ENCODE measurements around the gene EBF3. TPM values are rescaled to one million over a fixed set of nuclear protein-coding genes. Genes with fewer than 3 reads are reported as not detected.

Gene EBF3
- total RNA-seq, 3 donors from 2014 or later: not detected

DNA sequence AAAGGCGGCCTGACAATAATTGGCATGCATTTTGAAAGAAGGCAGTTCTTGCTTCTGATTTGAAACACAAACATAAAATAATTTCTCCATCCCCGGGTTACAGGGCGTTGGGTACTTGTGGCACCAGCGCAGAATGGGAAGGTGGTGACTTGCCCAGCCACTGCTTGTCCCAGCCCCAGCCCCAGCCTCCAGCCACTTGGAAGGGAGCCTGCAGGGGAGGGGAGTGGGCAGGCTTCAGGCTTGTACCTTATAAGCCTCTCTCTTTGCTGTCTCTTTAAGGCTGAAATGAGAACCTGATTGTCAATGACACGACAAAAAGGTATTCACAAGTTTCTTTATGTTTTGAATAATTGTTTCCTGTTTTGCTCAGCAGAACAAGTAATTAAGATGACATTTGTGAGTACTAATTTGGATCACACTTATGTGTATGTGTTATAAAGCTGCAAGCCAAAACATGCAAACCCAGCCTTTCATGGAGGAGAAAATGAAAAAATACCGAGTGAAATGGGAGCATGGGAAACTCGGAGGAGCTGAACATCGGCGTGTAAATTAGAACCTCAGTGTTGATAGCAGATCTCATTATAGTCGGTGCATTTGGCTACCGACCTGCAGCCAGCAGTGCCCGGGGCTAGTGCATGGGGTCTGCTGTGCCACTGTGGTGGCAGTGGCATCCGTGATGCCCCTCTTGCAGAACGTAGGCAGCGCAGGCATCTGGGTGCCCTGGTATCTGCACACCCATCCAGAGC lies 129.9 kb downstream of the EBF3 start:
- no peaks in the 10 kb centered on the region for H3K27me3 Mint-ChIP-seq (ENCODE audit: low read depth)
- DNase-seq: no peak
- no peaks in the 10 kb centered on the region for H3K9me3 Mint-ChIP-seq
- no peaks in the 10 kb centered on the region for H3K4me1 Mint-ChIP-seq (ENCODE audit: low read depth)
- ATAC-seq: no peak
- H3K4me3 Mint-ChIP-seq: no peak overlapping the region
- no peaks in the 10 kb centered on the region for H3K36me3 Mint-ChIP-seq (ENCODE audit: insufficient read depth)

DNA sequence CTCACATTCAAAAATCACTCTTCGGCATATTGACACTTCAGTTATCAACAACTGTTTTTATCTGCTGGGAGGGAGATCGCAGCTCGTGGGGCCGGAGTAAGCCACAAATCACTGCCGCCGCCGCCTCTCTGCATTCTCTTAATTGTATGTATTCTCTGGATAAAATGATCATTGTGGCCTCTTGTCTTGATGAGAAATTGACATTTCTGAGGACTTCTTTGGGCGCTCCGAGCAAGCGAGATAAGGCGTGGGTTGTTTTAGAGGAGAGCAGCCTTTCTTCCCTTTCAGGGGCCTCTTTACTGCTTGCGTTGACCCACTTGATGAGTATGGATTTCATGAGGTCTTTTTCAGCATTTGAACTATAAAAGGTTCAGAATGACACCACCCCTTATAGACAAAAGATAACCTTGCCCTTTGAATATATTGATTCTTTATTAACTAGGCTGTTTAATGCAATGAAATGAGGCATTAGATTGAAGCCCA lies 130.6 kb downstream of the EBF3 start:
- Mint-ChIP-seq H3K9me3 (no peaks in the 10 kb centered on the region), H3K27me3 (ENCODE audit: low read depth) (no peaks in the 10 kb centered on the region), H3K4me3 (no peak overlapping the region), H3K4me1 (ENCODE audit: low read depth) (no peaks in the 10 kb centered on the region), H3K36me3 (ENCODE audit: insufficient read depth) (no peaks in the 10 kb centered on the region)
- DNase-seq (no peak), ATAC-seq (no peak)

GRCh38 chr10:129832573-129833467 lies 131.3 kb downstream of the EBF3 start:
- H3K9me3 Mint-ChIP-seq: no peaks in the 10 kb centered on the region
- H3K4me3 Mint-ChIP-seq: no peak overlapping the region
- ATAC-seq: no peak
- H3K36me3 Mint-ChIP-seq (ENCODE audit: insufficient read depth): no peaks in the 10 kb centered on the region
- DNase-seq: no peak
- no peaks in the 10 kb centered on the region for H3K27me3 Mint-ChIP-seq (ENCODE audit: low read depth)
- no peaks in the 10 kb centered on the region for H3K4me1 Mint-ChIP-seq (ENCODE audit: low read depth)

- no peaks in the 10 kb centered on the region for H3K9me3 Mint-ChIP-seq
- H3K36me3 Mint-ChIP-seq (ENCODE audit: insufficient read depth): no peaks in the 10 kb centered on the region
Measured at GRCh38 chr10:129831150-129831549, 132.9 kb downstream of the EBF3 start.

DNA sequence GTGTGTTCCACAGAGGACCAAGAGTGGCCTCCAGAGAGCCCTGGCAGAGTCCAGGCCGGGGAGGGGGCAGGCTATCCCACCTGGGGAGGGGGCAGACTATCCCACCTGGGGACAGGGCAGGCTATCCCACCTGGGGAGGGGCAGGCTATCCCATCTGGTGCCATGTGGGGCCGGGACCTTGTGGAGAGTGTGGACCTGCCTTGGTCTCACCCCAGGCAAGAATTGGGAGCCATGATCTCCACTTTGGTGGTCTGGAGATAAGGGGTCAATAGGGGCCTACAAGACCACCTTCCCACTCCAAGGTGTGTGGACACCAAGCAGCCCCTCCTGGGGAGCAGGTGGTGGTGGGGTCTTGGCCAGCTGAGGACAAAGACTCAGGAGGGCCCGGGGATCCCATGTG lies 138.2 kb downstream of the EBF3 start:
- H3K9me3 Mint-ChIP-seq: no peaks in the 10 kb centered on the region
- ATAC-seq (no peak), DNase-seq (no peak)

More at GRCh38 chr10:129831150-129831549, 132.9 kb downstream of the EBF3 start:
- H3K4me3 Mint-ChIP-seq: no peak overlapping the region
- H3K4me1 Mint-ChIP-seq (ENCODE audit: low read depth): no peaks in the 10 kb centered on the region
- no peaks in the 10 kb centered on the region for H3K27me3 Mint-ChIP-seq (ENCODE audit: low read depth)
- DNase-seq (no peak), ATAC-seq (no peak)

GRCh38 chr10:129825221-129825620 lies 138.9 kb downstream of the EBF3 start:
- DNase-seq: no peak
- Mint-ChIP-seq H3K4me1 (ENCODE audit: low read depth) (no peaks in the 10 kb centered on the region), H3K36me3 (ENCODE audit: insufficient read depth) (no peaks in the 10 kb centered on the region), H3K4me3 (no peak overlapping the region), H3K27me3 (ENCODE audit: low read depth) (peaks cover 2% of the 10 kb centered on the region), H3K9me3 (no peaks in the 10 kb centered on the region)
- ATAC-seq: no peak

More for the DNA sequence above, 138.2 kb downstream of the EBF3 start:
- no peak overlapping the region for H3K4me3 Mint-ChIP-seq
- no peaks in the 10 kb centered on the region for H3K36me3 Mint-ChIP-seq (ENCODE audit: insufficient read depth)
- peaks cover 2% of the 10 kb centered on the region for H3K27me3 Mint-ChIP-seq (ENCODE audit: low read depth)
- H3K4me1 Mint-ChIP-seq (ENCODE audit: low read depth): no peaks in the 10 kb centered on the region

GRCh38 chr10:129820451-129820850 lies 143.6 kb downstream of the EBF3 start:
- ATAC-seq: no peak
- Mint-ChIP-seq H3K36me3 (ENCODE audit: insufficient read depth) (no peaks in the 10 kb centered on the region), H3K4me3 (no peak overlapping the region), H3K9me3 (peaks cover 12% of the 10 kb centered on the region), H3K4me1 (ENCODE audit: low read depth) (no peaks in the 10 kb centered on the region), H3K27me3 (ENCODE audit: low read depth) (peaks cover 2% of the 10 kb centered on the region)
- DNase-seq: no peak

DNA sequence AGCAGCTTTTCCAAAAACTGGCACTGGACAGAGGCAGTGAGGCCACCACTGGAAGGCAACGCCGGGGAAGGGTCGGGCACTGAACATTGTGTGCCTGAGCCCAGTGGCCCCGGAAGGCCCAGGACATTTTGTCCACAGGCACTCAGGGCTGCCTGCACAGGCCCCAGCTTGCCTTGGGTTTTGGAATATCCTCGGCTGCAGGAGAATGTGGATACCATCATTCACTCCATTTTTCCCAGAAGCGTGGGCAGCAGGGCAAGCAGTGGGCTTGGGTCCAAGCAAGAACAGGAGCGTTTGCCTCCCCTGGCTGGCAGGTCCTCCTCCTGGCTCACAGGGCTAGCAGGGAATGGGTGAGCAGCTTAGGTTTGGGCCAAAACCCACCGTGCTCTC lies 147.4 kb downstream of the EBF3 start:
- no peak for ATAC-seq
- Mint-ChIP-seq H3K36me3 (ENCODE audit: insufficient read depth) (no peaks in the 10 kb centered on the region), H3K9me3 (peaks cover 16% of the 10 kb centered on the region), H3K4me3 (no peak overlapping the region), H3K27me3 (ENCODE audit: low read depth) (peaks cover 7% of the 10 kb centered on the region), H3K4me1 (ENCODE audit: low read depth) (no peaks in the 10 kb centered on the region)
- no peak for DNase-seq

DNA sequence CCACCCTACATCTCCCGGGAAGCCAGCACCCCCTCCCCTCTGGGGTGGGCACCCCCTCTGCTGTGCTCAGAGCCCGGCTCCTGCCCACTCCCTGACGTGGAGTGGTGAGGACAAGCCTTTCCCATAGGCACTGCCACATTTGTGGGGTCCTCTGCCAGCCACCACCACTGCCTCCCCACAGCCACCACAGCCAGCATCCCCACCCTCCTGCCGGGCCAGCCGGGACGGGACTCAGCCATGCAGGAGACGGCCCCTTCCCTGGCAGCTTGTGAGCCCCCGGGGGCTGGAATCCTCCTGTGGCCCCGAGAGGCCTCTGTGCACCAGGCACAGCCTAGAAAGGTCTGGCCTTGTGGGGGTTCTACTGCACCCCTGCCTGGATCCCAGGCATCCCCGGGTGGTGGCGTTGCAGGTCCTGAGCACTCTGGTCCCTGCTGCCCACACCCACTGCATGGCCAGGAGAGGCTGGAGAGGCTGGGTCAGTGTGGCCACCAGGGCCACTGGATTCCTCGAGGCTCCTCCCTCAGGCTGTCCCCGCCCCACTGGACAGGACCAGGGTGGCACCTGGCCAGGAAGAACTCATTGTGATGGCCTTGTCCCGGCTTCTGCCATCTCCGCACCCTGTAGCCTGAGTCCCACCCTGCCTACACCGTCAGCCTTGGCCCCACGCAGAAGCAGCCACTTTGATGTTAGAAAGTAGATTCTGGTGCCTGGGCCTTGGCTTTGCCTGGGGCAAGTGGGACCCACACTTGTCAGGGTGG lies 148.0 kb downstream of the EBF3 start:
- ATAC-seq: peak in 1 of 2 donors; percentile 14
- H3K4me3 Mint-ChIP-seq: no peak overlapping the region

DNA sequence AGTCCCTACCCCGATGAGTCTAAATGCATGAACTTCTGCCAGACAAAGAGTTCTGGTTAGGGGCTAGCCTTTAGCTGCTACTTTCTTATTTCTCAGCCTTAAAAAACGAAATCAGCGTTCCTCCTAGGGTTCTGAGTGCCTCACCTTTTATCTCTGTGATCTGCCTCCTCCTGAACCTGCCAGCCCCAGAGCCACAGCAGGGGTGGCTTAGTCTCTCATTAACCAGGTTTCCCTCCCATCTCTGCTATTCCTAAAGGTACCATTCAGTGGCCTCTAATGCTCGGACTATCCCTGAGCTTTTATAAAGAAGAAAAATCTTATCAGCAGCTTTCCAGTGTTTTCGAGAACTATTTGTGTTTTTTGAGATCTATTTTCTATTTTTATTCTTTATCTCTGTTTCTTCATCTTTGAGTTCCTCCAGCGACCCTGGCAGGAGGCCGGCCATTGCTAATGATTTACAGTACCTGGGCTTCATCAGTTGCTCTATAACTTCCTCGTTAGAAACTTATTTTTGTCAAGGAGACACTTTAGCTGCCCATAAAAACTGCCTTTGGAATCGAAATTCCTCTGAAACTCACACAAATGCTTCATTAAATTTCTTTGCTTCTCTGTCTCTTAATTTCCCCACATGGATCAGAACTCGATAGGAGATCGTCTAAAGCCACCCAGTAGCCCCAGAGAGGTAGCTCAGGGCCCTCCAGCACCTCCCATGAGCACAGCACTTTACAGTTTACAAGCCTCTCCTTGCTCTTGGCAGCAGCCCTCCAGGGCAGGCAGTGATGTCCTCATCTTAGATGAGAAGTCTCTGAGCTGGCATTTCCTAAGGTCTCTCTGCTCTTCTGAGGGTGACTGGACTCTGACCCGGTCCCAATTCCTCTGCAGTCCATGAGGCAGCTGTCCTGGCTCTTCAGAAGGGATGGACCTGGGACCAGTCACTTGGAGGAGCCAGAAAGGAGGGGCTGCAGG lies 149.1 kb downstream of the EBF3 start:
- Mint-ChIP-seq H3K4me3 (no peak overlapping the region), H3K4me1 (ENCODE audit: low read depth) (no peaks in the 10 kb centered on the region), H3K9me3 (peaks cover 16% of the 10 kb centered on the region), H3K36me3 (ENCODE audit: insufficient read depth) (no peaks in the 10 kb centered on the region), H3K27me3 (ENCODE audit: low read depth) (peaks cover 7% of the 10 kb centered on the region)
- ATAC-seq (no peak), DNase-seq (no peak)

More for the DNA sequence above, 148.0 kb downstream of the EBF3 start:
- no peak for DNase-seq
- Mint-ChIP-seq H3K9me3 (peaks cover 16% of the 10 kb centered on the region), H3K4me1 (ENCODE audit: low read depth) (no peaks in the 10 kb centered on the region), H3K27me3 (ENCODE audit: low read depth) (peaks cover 7% of the 10 kb centered on the region), H3K36me3 (ENCODE audit: insufficient read depth) (no peaks in the 10 kb centered on the region)

DNA sequence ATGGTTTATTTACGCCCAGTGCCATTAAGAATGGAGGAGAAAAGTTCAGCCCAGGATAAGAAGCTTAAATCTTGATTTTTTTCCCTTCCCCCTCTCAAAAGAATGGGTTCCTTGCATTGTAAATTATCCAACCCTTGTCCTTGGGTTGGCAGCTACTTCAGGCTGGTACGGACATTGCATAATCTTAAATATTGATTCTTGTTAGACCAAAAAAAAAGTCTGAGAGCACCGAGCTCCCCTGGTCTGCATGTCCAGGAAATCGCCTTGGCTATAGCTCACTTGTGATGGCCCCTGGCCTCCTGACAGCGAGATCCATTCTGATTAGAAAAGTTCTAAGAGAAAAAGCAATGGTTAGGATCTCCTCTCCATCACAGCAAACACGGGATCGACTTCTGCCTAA lies 151.7 kb downstream of the EBF3 start:
- Mint-ChIP-seq H3K4me1 (ENCODE audit: low read depth) (no peaks in the 10 kb centered on the region), H3K36me3 (ENCODE audit: insufficient read depth) (no peaks in the 10 kb centered on the region), H3K9me3 (peaks cover 8% of the 10 kb centered on the region), H3K27me3 (ENCODE audit: low read depth) (peaks cover 7% of the 10 kb centered on the region), H3K4me3 (no peak overlapping the region)
- ATAC-seq: no peak
- DNase-seq: no peak

DNA sequence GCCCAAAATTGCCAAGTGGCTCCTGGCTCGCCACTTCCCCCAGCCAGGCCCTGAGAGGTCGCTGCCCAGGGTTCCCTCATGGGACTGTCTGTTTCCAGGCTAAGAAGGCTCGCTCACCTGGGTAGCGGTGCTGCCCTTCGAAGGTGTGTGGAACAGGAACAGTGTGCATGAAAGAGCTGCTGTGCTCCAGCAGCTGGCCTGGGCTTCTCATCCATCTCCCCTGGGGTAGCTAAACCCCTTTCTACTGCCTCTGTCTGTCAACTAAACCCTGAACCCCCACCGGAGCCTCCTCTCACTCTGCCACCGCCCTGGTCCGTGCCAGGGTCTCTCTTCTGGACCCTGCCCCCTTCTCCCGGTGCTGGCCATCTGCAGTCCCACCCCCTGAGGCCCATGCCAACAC lies 152.9 kb downstream of the EBF3 start:
- Mint-ChIP-seq H3K36me3 (ENCODE audit: insufficient read depth) (no peaks in the 10 kb centered on the region), H3K27me3 (ENCODE audit: low read depth) (peaks cover 7% of the 10 kb centered on the region), H3K4me3 (no peak overlapping the region), H3K4me1 (ENCODE audit: low read depth) (no peaks in the 10 kb centered on the region), H3K9me3 (peaks cover 16% of the 10 kb centered on the region)
- ATAC-seq: no peak
- no peak for DNase-seq

GRCh38 chr10:129809841-129810240 lies 154.2 kb downstream of the EBF3 start:
- peaks cover 2% of the 10 kb centered on the region for H3K27me3 Mint-ChIP-seq (ENCODE audit: low read depth)
- H3K4me1 Mint-ChIP-seq (ENCODE audit: low read depth): no peaks in the 10 kb centered on the region
- peaks cover 13% of the 10 kb centered on the region for H3K9me3 Mint-ChIP-seq
- ATAC-seq: no peak
- no peaks in the 10 kb centered on the region for H3K36me3 Mint-ChIP-seq (ENCODE audit: insufficient read depth)
- no peak overlapping the region for H3K4me3 Mint-ChIP-seq
- DNase-seq: no peak
